Activated CD4-positive, alpha-beta memory T cell treated with anti-CD3 and anti-CD28 coated beads, Interleukin-2, amount 10 ng/mL, durations not matched to agents 7 days and 5 days (primary cell): Measurements from ENCODE around the gene ADGRE3. TPM values are rescaled to one million over a fixed set of nuclear protein-coding genes. Genes with fewer than 3 reads are reported as not detected.
A peak's percentile ranks its signal among the peaks of the same experiment; 100 is the strongest.
"Not testable (repeated sequence)": the region's sequence is repeated elsewhere in the genome, so short reads cannot be mapped to it uniquely, and the experiment has no call there.

Source experiments
- CTCF ChIA-PET: fragments of 350-600 bp; sonication (Branson Sonifier 250); formaldehyde crosslinking; loops from one replicate; lab custom pipeline; 2021; ENCODE audit warnings: antibody characterized with exemption, inconsistent platforms; lab: Charles Lee
- POLR2A ChIA-PET: fragments of 350-600 bp; sonication (Branson Sonifier 250); formaldehyde crosslinking; loops from one replicate; lab custom pipeline; 2021; ENCODE audit warnings: antibody characterized with exemption; lab: Charles Lee
- DNase-seq: peaks from one replicate; pipeline ENCODE4 v3.0.0-alpha.2; 2020
- H3K27ac Mint-ChIP-seq: one replicate; pipeline ENCODE4 v1.8.0; 2021; ENCODE audit warnings: mild to moderate bottlenecking, mixed read lengths
- H3K27me3 Mint-ChIP-seq: one replicate; pipeline ENCODE4 v1.8.0; 2021; ENCODE audit warnings: mixed read lengths
- H3K36me3 Mint-ChIP-seq: one replicate; pipeline ENCODE4 v1.8.0; 2021; ENCODE audit warnings: low read depth, mixed read lengths
- H3K4me1 Mint-ChIP-seq: one replicate; pipeline ENCODE4 v1.8.0; 2021; ENCODE audit warnings: mixed read lengths
- H3K4me3 Mint-ChIP-seq: one replicate; pipeline ENCODE4 v1.8.0; 2021; ENCODE audit warnings: mild to moderate bottlenecking, mixed read lengths
- H3K9me3 Mint-ChIP-seq: one replicate; pipeline ENCODE4 v1.8.0; 2021; ENCODE audit warnings: mixed read lengths
- total RNA-seq, 2 experiments: library from RNA; stranded (reverse); gene quantifications; one replicate each; pipeline ENCODE4 v1.2.3, GENCODE V29; 2021

ADGRE3 gene
- total RNA-seq, 2 experiments from 2014 or later: not detected

DNA sequence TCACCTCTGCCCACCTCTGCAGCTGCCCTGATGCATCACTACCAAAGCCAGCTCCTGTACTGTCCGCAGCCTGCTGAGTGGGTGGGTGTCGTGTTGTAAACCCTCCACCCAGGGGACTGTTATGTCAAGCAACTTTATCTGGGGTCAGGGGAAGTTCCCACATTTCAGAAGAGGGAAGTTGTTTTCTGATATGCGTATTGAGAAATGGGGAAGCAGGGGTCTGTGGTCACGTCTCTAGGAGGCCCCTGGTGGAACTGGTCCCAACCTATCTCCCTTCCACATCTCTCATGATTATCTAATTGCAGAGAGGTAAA, 60.6 kb downstream of the ADGRE3 start:
- Mint-ChIP-seq H3K27ac (no peak overlapping the region), H3K4me3 (no peak overlapping the region), H3K4me1 (no peaks in the 10 kb centered on the region), H3K36me3 (no peaks in the 10 kb centered on the region), H3K9me3 (peaks cover 7% of the 10 kb centered on the region), H3K27me3 (no peaks in the 10 kb centered on the region)
- ChIA-PET POLR2A (no interaction called here), CTCF (no interaction called here)
- no peak for DNase-seq

DNA sequence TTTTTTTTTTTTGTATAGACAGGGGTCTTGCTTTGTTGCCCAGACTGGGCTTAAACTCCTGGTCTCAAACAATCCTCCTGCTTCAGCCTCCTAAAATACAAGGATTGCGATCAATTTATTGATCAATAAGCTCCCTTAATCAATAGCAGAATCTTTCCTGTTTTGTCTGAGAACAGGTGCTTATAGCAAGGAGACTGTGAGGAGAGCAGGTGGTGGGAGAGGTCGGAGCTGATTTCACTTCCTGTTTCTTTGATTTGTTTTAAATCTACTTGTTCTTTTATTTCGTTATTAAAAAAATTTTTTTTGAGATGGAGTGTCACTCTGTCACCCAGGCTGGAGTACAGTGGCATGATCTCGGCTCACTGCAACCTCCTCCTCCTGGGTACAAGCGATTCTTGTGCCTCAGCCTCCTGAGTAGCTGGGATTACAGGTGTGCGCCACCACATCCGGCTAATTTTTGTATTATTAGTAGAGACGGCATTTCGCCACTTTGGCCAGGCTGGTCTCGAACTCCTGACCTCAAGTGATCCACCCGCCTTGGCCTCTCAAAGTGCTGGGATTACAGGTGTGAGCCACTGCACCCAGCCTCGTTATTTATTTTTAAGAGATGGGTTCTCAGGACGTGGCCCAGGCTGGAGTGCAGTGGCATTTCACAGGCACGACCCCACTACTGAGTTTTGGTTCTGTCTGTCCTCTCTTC, 61.1 kb downstream of the ADGRE3 start:
- H3K4me1 Mint-ChIP-seq, H3K9me3 Mint-ChIP-seq, POLR2A ChIA-PET, H3K36me3 Mint-ChIP-seq, DNase-seq, H3K27ac Mint-ChIP-seq, H3K27me3 Mint-ChIP-seq, H3K4me3 Mint-ChIP-seq: not testable (repeated sequence)
- CTCF ChIA-PET: interaction anchor here (1.0 kb wide), 1 partner anchor 73 kb away, joined by 4 read pairs; no protein-coding TSS in a partner anchor

DNA sequence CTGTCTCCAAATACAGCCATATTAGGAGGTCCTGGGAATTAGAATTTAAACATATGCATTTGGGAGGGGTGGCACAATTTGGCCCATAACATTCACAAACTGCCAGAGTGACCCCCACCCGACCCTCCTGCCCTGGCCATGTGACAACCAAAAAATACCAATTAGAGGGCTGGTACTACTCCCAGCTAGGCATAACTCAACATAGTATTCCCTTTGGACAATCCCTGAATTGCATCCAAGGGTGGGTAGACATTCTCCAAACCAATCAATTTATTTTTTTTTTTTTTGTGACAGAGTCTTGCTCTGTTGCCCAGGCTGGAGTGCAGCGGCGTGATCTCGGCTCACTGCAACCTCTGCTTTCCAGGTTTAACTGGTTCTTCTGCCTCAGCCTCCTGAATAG, 62.0 kb downstream of the ADGRE3 start:
- DNase-seq: no peak
- Mint-ChIP-seq H3K27me3 (no peaks in the 10 kb centered on the region), H3K9me3 (peaks cover 4% of the 10 kb centered on the region), H3K4me3 (no peak overlapping the region), H3K4me1 (no peaks in the 10 kb centered on the region), H3K27ac (no peak overlapping the region), H3K36me3 (no peaks in the 10 kb centered on the region)
- ChIA-PET POLR2A (no interaction called here), CTCF (interaction anchor here (1.0 kb wide), 1 partner anchor 74 kb away, joined by 4 read pairs; no protein-coding TSS in a partner anchor)

DNA sequence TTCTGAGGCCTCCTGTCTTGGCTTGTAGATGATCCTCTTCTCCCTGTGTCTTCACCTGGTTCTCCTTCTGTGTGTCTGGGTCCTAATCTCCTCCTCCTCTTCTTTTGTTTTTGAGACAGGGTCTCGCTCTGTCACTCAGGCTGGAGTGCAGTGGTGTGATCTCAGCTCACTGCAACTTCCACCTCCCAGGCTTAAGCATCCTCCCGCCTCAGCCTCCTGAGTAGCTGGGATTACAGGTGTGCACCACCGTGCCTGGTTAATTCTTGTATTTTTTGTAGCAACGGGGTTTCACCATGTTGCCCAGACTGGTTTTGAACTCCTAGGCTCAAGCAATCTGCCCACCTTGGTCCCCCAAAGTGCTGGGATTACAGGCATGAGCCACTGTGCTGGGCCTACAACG, 62.4 kb downstream of the ADGRE3 start:
- H3K27ac Mint-ChIP-seq, H3K9me3 Mint-ChIP-seq, CTCF ChIA-PET, H3K4me3 Mint-ChIP-seq, POLR2A ChIA-PET, H3K36me3 Mint-ChIP-seq, DNase-seq, H3K4me1 Mint-ChIP-seq, H3K27me3 Mint-ChIP-seq: not testable (repeated sequence)

DNA sequence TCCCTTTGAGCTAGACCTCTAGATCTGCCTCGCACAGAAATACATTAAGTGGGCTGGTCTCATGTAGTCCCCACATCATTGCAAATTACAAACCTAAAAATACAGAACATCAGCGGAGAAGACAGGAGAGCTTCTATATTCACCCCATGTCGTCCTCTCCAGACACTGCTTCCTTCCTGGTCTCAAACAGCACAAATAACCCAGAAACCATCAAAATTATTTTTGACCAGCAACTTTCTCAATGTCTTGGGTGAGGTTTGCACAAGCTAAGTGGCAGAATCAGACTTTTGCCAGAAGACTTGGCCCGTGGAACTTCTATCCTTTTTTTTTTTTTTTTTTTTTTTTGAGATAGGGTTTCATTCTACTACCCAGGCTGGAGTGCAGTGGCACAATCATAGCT, 63.6 kb downstream of the ADGRE3 start:
- Mint-ChIP-seq H3K27me3 (no peaks in the 10 kb centered on the region), H3K4me1 (no peaks in the 10 kb centered on the region), H3K4me3 (no peak overlapping the region), H3K27ac (no peak overlapping the region), H3K36me3 (no peaks in the 10 kb centered on the region), H3K9me3 (no peaks in the 10 kb centered on the region)
- ChIA-PET POLR2A (no interaction called here), CTCF (interaction anchor here (0.7 kb wide), 1 partner anchor 364 kb away, joined by 7 read pairs; no protein-coding TSS in a partner anchor)
- no peak for DNase-seq

DNA sequence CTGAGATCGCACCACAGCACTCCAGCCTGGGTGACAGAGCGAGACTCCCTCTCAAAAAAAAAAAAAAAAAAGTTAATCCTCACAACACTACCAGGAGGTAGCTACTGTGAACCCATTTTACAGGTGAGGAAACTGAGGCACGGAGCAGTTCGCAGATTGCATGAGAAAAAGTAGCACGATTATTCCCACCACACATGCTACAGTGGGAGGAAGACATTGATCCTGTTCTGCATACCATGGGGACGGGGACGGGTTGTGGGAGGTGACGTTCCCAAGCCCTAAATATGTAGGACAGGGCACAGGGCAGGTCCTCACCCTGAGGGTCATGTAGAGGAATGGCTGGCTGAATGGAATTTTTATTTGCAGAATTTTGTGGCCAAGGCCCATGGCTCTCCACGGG, 68.0 kb downstream of the ADGRE3 start:
- no peaks in the 10 kb centered on the region for H3K9me3 Mint-ChIP-seq
- POLR2A ChIA-PET: no interaction called here
- CTCF ChIA-PET: no interaction called here
- H3K4me1 Mint-ChIP-seq: peaks cover 3% of the 10 kb centered on the region
- no peaks in the 10 kb centered on the region for H3K36me3 Mint-ChIP-seq
- DNase-seq: no peak
- no peak overlapping the region for H3K27ac Mint-ChIP-seq
- H3K27me3 Mint-ChIP-seq: no peaks in the 10 kb centered on the region
- H3K4me3 Mint-ChIP-seq: no peak overlapping the region

DNA sequence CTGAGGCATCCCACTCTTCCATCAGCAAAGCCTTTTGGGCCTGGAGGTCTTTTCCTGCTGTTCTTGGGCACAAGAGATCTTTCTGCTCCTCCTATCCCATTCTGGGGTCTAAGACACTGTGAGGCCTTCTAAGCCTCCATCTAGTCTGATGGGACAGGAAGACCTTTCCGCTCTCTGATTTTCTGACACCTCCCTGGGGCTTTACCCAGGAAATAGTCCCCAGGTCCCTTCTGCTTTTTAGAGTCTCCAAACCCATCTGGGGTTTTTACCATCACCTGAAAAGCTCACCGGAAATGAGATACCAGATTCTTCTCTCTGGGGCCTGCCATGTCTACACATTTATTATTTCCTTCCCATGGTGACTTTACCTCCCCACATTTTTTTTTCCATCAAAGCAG, 70.7 kb downstream of the ADGRE3 start:
- no peak for DNase-seq
- ChIA-PET CTCF (interaction anchor here (1.2 kb wide), 1 partner anchor 30 kb away, joined by 4 read pairs; no protein-coding TSS in a partner anchor), POLR2A (no interaction called here)
- H3K4me3 Mint-ChIP-seq: no peak overlapping the region
- H3K27ac Mint-ChIP-seq: no peak overlapping the region
- H3K27me3 Mint-ChIP-seq: no peaks in the 10 kb centered on the region
- no peaks in the 10 kb centered on the region for H3K36me3 Mint-ChIP-seq
- H3K9me3 Mint-ChIP-seq: no peaks in the 10 kb centered on the region
- H3K4me1 Mint-ChIP-seq: peaks cover 3% of the 10 kb centered on the region

DNA sequence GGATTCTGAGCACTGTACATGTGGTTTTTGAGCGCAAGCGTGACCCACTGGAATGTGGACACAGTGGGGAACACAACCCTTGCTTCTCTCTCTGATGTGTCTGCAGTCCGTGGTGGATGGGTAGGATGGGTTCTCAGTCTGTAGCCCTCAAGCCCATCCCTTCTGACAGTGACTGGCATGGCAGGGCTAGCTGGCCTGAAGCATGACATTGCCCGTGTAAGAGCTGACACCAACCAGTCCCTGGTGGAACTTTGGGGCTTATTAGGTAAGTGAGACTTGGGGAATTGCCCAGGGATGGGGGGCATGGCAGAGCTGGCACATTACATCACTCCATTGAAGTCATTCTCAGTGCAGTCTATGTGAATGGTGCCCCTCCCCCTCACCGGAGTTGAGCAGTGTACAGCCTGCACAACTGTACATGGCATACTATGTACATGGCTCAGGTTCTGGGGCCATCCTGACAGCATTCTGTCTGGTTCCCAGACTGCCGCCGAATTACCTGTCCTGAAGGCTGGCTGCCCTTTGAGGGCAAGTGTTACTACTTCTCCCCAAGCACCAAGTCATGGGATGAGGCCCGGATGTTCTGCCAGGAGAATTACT, 75.0 kb downstream of the ADGRE3 start:
- POLR2A ChIA-PET: no interaction called here

DNA sequence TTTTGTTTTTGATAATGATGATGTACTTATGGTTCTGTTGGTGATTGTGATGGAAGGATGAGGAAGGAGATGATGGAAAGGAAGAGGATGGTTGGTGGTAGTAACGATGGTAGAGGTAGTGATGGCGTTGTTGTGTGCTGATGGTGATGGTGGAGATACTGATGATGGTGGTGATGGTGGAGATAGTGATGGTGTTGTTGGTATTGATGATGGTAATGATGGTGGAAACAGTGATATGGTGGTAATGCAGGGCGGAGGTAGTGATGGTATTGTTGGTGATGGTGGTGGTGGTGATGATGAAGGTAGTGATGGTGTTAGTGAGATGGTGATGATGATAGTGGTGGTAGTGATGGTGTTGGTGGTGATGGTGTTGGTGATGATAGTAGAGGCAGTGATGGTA, 79.1 kb downstream of the ADGRE3 start:
- DNase-seq: no peak
- Mint-ChIP-seq H3K4me3 (no peak overlapping the region), H3K4me1 (no peaks in the 10 kb centered on the region), H3K27ac (no peak overlapping the region), H3K27me3 (no peaks in the 10 kb centered on the region), H3K9me3 (peaks cover 12% of the 10 kb centered on the region), H3K36me3 (peaks cover 5% of the 10 kb centered on the region)
- POLR2A ChIA-PET: no interaction called here
- CTCF ChIA-PET: no interaction called here

More for the DNA sequence above, 75.0 kb downstream of the ADGRE3 start:
- H3K4me1 Mint-ChIP-seq: peaks cover 3% of the 10 kb centered on the region
- peaks cover 5% of the 10 kb centered on the region for H3K36me3 Mint-ChIP-seq
- H3K9me3 Mint-ChIP-seq: peaks cover 12% of the 10 kb centered on the region
- H3K4me3 Mint-ChIP-seq: no peak overlapping the region
- H3K27ac Mint-ChIP-seq: no peak overlapping the region
- no peak for DNase-seq
- H3K27me3 Mint-ChIP-seq: no peaks in the 10 kb centered on the region
- CTCF ChIA-PET: no interaction called here

DNA sequence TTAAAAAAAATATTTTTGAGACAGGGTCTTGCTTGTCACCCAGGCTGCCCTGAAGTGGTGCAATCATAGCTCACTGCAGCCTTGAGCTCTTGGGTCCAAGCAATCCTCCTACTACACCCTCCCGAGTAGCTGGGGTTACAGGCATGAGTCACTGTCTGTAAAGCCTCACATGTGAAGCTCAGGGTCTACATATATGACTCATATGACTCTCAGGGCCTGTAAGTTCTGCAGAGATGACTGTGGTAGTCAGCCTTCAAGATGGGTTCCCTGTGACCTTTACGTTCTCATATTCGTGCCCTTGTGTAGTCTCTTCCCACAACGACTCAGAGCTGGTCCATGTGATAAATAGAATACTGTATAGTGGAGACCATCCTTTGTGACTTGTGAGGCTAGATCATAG, 85.2 kb downstream of the ADGRE3 start:
- DNase-seq, H3K27ac Mint-ChIP-seq, H3K4me1 Mint-ChIP-seq, H3K27me3 Mint-ChIP-seq, H3K4me3 Mint-ChIP-seq, POLR2A ChIA-PET, CTCF ChIA-PET, H3K36me3 Mint-ChIP-seq, H3K9me3 Mint-ChIP-seq: not testable (repeated sequence)

DNA sequence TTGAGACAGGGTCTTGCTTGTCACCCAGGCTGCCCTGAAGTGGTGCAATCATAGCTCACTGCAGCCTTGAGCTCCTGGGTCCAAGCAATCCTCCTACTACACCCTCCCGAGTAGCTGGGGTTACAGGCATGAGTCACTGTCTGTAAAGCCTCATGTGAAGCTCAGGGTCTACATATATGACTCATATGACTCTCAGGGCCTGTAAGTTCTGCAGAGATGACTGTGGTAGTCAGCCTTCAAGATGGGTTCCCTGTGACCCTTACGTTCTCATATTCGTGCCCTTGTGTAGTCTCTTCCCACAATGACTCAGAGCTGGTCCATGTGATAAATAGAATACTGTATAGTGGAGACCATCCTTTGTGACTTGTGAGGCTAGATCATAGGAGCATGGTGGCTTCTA, 89.5 kb downstream of the ADGRE3 start:
- H3K36me3 Mint-ChIP-seq, H3K9me3 Mint-ChIP-seq, H3K27me3 Mint-ChIP-seq, H3K4me1 Mint-ChIP-seq, H3K4me3 Mint-ChIP-seq, H3K27ac Mint-ChIP-seq, POLR2A ChIA-PET: not testable (repeated sequence)
- peak; percentile 43 for DNase-seq
- CTCF ChIA-PET: interaction anchor here (0.6 to 1.2 kb wide), 2 partner anchors 13 to 111 kb away, joined by 3 to 5 read pairs; partner anchors contain the start of gene NDUFB7

DNA sequence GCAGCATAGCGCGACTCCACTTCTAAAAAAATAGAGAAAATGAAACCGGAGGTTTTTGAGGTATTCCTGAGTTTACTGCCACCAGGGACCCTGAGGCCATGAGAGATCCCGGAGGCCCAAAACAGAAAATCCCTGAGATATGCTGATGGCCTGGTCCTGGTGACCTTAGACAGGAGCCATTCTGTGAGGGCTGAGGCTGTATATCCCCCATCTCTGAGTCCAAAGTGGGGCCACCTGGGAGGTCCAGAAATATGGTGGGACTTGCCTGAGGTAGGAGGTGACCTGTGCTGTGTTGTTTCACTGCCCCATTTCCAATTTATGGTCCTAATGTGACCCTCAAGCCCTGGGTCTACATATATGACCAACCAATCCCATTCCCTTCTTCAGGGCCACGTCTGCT, 90.3 kb downstream of the ADGRE3 start:
- H3K4me3 Mint-ChIP-seq, H3K27me3 Mint-ChIP-seq, H3K36me3 Mint-ChIP-seq, H3K4me1 Mint-ChIP-seq, POLR2A ChIA-PET, H3K27ac Mint-ChIP-seq, CTCF ChIA-PET, DNase-seq, H3K9me3 Mint-ChIP-seq: not testable (repeated sequence)

DNA sequence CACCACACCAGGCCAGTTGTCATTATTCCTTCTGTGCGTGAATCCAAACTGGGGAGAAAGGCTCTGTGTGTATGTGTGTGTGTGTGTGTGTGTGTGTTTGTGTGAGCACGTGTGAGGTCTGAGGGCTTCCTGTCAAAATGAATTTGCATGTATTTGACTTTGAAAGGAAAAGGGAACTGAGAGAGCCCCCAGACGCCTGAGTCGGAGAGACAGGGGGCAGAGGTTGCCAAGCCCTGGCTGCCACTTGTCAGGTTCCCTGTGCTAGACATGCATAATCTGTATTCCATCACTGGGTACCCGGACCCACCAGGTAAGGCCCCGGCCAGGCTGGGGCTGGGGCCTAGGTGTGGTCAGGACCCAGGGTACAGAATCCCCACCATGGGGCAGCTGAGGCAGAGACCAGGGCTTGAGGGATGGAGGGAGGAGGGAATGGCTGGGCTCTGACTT, 91.7 kb downstream of the ADGRE3 start, which contains the start of gene CLEC17A:
CLEC17A (plus strand) TSS at position 191 of the 447 bp plus-strand sequence; CDS start at position 268, 77 bp downstream.
- Mint-ChIP-seq H3K27me3 (no peaks in the 10 kb centered on the region), H3K4me3 (no peak within 1 kb of the TSS), H3K27ac (no peak within 1 kb of the TSS), H3K9me3 (no peaks in the 10 kb centered on the region), H3K36me3 (no peaks in the 10 kb centered on the region), H3K4me1 (peaks cover 9% of the 10 kb centered on the region)
- POLR2A ChIA-PET: no interaction called here
- CTCF ChIA-PET: no interaction called here
- no peak for DNase-seq
